HG02884 (cell line): ENCODE data around the gene ZNF619.
"Not testable (repeated sequence)": the region's sequence is repeated elsewhere in the genome, so short reads cannot be mapped to it uniquely, and the experiment has no call there.

Source experiments
- ATAC-seq: cut with Tn5 transposase; IDR thresholded peaks from one replicate; pipeline ENCODE4 v1.9.1; 2021; ENCODE audit warnings: mild to moderate bottlenecking, moderate library complexity; ENCODE audit not compliant: unreplicated experiment

The ZNF619 gene

GRCh38 chr3:40476478-40477470 is at the start of gene ZNF619:
TSS of gene ZNF619 (plus strand) at chr3:40477122. CDS start at chr3:40477980, 858 bp downstream.
- peak; percentile 84 for ATAC-seq

- no peak for ATAC-seq
Measured at GRCh38 chr3:40432793-40433192, 44.1 kb upstream of the ZNF619 start.

- no peak for ATAC-seq
Measured at GRCh38 chr3:40437889-40438288, 39.0 kb upstream of the ZNF619 start.

GRCh38 chr3:40445062-40445461 is 31.9 kb upstream of the ZNF619 start:
- ATAC-seq = no peak

GRCh38 chr3:40445880-40446279 is 31.0 kb upstream of the ZNF619 start:
- ATAC-seq = no peak

- no peak for ATAC-seq
Measured at GRCh38 chr3:40450438-40450837, 26.5 kb upstream of the ZNF619 start.

- ATAC-seq = no peak
Measured at GRCh38 chr3:40451551-40451950, 25.4 kb upstream of the ZNF619 start.

- no peak for ATAC-seq
Measured at GRCh38 chr3:40452057-40452456, 24.9 kb upstream of the ZNF619 start.

GRCh38 chr3:40452562-40452875 is 24.4 kb upstream of the ZNF619 start:
- ATAC-seq = no peak

GRCh38 chr3:40452876-40453730 is 23.8 kb upstream of the ZNF619 start:
- ATAC-seq = peak; percentile 92

- ATAC-seq = no peak
Measured at GRCh38 chr3:40453933-40454332, 23.0 kb upstream of the ZNF619 start.

- ATAC-seq = no peak
Measured at GRCh38 chr3:40455328-40455727, 21.6 kb upstream of the ZNF619 start.

- ATAC-seq = no peak
Measured at GRCh38 chr3:40456279-40456939, 20.5 kb upstream of the ZNF619 start.

- ATAC-seq = peak; percentile 55
Measured at GRCh38 chr3:40456940-40457823, 19.7 kb upstream of the ZNF619 start, which contains the start of gene RPL14. TSS of gene RPL14 (plus strand) at chr3:40457339. CDS start at chr3:40457472, 133 bp downstream.

- ATAC-seq = no peak
Measured at GRCh38 chr3:40458473-40458872, 18.4 kb upstream of the ZNF619 start.

- ATAC-seq = not testable (repeated sequence)
Measured at GRCh38 chr3:40460481-40460880, 16.4 kb upstream of the ZNF619 start.

GRCh38 chr3:40461161-40461560 is 15.8 kb upstream of the ZNF619 start:
- no peak for ATAC-seq

- not testable (repeated sequence) for ATAC-seq
Measured at GRCh38 chr3:40462838-40463237, 14.1 kb upstream of the ZNF619 start.

- ATAC-seq = no peak
Measured at GRCh38 chr3:40463579-40463978, 13.3 kb upstream of the ZNF619 start.
